ENCODE data around the gene PAXIP1.

PAXIP1 gene

GRCh38 chr7:154911862-154912455 is 91.0 kb downstream of the PAXIP1 start:
- no peak for DNase-seq

DNA sequence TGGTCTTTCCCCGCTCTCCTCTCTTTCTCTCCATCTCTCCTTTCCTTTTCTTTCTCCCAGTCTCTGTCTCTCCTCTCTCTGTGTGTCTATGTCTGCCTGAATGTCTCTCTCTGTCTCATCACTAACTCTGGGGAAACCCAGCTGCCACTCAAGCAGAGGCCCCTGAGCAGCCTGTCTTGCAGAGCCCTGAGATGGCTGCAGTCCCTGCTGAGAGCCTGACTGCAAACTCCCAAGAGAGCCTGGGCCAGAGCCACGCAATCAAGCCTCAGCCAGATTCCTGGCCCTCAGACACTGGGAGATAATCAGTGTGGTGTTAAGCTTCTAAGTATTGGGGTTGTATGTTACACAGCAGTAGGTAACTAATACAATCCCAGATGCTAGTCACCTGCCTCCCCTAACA is 91.5 kb downstream of the PAXIP1 start:
- no peak for DNase-seq

GRCh38 chr7:154910977-154911376 is 91.9 kb downstream of the PAXIP1 start:
- no peak for DNase-seq

GRCh38 chr7:154910125-154910524 is 92.8 kb downstream of the PAXIP1 start:
- no peak for DNase-seq

DNA sequence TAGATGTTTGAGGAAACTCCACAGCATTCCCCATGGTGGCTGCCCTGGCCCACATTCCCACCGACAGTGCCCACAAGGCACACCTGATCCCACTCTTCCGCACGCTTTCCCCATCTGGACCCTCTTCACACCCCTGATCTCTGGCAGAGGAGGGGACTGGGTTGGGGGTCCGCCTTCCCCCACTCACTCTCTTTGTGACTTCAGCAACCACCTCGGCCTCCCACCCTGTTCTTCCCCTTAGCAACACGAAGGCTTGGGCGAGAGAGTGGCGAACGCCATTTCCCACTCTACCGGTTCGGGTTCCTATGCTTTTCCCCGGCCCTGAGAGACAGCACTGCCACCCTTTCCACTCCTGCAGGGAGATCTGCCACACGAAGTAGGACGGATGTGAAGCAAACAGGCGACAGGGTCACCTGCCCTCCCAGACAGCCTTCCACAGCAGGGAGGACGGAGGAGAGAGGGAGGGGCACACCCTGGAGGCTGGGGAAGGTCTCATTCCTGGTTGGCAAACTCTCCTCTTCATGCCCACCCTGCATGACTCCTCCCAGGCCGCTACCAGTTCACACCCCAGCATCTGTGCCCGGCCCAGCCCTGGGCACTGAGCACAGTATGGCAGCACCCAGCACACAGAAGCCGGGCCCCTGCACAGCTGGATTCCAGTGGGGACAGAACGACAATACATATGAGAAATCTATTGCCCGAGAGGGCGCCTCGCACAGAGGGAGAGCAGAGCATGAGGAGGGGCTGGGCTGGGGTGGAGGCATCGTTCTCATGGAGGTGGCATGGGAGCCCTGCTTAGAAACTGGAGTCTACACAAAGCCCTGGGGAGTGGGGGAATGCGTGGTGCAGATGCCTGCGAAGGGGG is 93.5 kb downstream of the PAXIP1 start:
- DNase-seq, result no peak

- no peak for DNase-seq
Measured at GRCh38 chr7:154907651-154908620, 95.0 kb downstream of the PAXIP1 start.

DNA sequence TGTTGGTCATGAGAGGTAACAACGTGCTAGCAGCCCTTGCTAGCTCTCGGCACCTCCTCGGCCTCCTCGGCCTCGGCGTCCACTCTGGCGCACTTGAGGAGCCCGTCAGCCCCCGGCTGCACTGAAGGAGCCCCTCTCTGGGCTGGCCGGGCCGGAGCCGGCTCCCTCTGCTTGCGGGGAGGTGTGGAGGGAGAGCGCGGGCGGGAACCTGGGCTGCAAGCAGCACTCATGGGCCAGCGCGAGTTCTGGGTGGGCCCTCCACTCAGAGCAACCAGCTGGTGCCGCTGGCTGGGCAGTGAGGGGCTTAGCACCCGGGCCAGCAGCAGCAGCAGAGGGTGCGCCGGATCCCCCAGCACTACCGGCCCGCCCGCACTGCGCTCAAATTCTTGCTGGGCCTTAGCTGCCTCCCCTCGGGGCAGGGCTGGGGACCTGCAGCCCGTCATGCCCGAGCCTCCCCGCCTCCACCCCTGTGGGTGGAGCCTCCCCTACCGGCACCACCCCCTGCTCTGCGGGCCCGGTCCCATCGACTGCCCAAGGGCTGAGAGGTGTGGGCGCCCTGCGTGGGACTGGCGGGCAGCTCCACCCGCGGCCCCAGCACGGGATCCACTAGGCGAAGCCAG is 96.1 kb downstream of the PAXIP1 start:
- no peak for DNase-seq

DNA sequence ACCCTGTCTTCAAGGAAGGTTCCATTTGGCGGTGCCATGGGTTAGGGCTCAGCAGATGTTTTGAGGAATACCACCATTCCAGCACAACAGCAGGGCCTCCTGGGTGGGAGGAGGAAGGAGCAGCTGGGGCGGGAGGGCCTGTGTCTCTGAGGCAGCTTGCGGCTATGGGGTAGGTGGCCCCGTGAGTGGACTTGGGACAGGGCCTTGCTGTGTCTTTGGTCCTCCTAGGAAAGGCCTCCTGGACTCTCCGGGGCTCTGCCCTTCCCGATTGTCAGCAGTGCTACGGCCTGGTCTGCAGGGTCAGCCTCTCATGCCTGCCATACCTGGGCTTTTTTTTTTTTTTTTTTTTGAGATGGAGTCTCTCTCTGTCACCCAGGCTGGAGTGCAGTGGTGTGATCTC is 96.7 kb downstream of the PAXIP1 start:
- no peak for DNase-seq

DNA sequence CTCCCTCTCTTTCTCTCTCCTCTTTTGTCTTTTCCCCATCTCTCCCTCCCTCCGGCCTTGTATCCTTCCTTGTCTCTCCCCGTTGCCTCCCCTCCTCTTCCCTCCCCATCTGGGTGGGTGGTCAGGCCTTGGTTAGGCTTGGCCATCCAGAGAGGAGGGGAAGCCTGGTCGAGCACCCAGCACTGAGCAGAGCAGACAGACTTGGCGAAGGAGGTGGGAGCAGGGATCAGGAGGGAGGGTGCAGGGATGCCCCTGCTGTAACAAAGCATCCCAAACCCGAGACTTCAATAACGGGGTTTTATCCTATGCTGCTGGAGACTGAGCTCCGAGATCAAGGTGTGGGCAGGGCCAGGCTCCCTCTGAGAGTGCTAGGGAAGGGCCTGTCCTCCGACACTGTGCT is 97.3 kb downstream of the PAXIP1 start:
- DNase-seq, result no peak

- DNase-seq, result no peak
Measured at GRCh38 chr7:154905146-154905545, 97.8 kb downstream of the PAXIP1 start.

DNA sequence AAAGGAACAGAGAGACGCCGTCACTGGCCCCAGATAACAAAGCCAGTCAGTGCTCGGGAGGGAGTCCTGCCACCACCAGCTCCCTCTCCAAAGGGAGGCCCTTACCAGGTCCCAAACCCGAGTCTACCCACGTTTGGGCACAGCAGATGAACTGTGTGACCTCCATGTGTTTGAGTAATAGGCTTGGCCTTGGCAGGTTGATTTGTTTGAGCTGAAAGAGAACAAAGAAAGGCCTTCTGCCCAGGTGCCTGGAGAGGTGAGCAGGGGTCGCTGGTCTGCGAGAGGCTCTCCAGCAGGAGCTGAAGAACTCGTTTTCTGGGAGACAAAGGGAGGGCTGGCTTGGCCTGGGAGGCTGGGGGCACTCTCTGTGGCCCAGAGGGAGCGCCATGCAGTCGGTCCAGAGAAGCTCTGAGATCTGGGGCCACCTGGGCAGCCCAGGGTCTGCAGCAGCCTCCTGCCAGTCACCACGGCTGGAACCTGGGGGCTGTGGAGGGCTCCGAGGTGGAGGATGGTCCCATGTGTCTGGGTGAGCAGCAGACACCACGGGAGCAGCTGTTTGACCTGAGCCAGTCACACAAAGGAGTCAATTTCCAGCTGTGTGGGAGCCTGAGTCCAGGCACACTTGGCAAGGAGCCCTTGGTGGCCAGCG is 99.7 kb downstream of the PAXIP1 start:
- DNase-seq, result no peak

DNA sequence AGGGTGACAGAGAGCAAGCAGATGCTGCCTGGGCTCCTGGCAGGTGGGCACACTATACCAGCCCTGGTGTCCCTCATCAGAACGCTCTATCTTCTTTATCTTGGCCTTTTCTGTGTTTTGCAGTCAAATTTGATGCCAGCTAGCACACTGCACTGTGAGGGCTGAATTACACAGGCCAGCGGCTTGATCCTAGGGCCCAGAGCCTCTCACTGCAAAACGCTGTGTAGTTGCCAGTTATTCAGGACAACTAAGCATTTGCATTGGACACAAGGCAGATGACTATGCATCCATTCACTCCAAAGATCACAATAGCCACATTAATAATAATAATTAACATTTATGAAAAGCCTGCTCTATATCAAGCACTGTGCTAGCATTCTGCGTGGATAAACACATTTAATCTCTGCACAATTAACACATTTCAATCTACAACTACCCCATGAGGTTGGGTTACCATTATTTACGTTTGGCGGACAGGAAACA is 100.3 kb downstream of the PAXIP1 start:
- DNase-seq, result no peak

DNA sequence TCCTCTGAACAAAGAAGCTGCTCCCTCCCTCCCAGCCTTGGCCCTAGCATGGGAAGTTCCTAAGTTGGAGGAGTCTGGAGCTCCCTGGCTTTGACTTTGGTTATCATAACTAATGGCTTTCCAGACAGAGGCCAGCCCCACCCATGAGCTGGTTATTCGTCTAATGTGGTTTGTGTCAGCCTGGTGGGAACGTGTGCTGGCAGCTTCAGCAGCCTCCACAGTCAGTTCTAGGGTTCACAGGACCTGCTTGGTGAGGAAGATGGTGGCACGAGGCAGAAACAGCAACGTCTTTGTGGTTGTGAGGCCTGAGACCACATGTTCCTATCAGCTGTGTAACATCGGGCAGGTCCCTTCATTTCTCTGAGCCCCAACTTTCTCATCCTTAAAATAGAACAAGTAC is 103.1 kb downstream of the PAXIP1 start:
- DNase-seq, result no peak

- no peak for DNase-seq
Measured at GRCh38 chr7:154898973-154899855, 103.7 kb downstream of the PAXIP1 start.

DNA sequence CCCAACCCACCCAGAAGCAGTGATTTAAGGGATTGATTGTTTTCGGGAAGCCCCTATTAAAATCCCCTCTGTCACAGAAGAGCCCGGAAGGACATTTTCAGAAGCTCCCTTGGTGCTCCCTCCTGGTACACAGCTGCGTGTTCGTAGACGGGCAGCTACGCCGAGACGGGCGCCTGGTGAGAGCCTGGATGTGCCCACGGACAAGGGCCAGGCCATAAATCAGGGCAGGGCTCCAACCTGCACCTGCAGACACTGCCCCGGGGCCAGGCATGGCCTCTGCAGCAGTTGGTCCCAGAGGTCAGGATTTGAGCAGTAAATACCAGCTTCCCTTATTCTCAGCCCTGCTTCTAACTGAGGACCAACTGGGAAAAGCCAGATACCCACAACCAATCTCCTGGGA is 106.8 kb downstream of the PAXIP1 start:
- DNase-seq, result no peak

All from NCI-H2227 treated with DMSO at 0.1 percent for 48 hours (cell line).